Measurements from ENCODE around the gene LTO1.
"Not testable (repeated sequence)": the region's sequence is repeated elsewhere in the genome, so short reads cannot be mapped to it uniquely, and the experiment has no call there.

LTO1 gene

GRCh38 chr11:69700278-69701140 lies 25.4 kb upstream of the LTO1 start:
- peak; percentile 58 for DNase-seq

GRCh38 chr11:69699213-69699612 lies 24.1 kb upstream of the LTO1 start:
- DNase-seq, result no peak

GRCh38 chr11:69698362-69698761 lies 23.2 kb upstream of the LTO1 start:
- DNase-seq, result no peak

DNA sequence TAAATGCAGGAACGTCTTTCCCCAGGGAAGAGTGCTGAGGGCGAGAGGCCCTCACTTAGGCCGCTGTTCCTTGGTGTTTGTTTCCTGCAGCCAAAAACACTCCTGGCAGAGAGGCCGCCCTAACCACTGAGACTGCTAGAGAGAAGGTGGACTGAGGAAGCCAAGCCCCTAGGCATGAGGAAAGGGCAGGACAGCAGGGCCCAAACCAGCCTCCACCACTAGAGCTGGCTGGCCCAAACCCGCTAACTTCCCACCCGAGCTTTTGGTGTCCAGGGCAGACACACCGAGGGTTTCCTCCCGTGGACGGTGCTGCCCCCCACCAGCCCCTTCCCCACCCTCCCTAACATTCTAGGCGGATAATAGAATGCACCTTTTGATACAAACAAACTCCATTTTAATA lies 22.7 kb upstream of the LTO1 start:
- no peak for DNase-seq

- DNase-seq, result no peak
Measured at GRCh38 chr11:69697469-69697843, 22.3 kb upstream of the LTO1 start.

DNA sequence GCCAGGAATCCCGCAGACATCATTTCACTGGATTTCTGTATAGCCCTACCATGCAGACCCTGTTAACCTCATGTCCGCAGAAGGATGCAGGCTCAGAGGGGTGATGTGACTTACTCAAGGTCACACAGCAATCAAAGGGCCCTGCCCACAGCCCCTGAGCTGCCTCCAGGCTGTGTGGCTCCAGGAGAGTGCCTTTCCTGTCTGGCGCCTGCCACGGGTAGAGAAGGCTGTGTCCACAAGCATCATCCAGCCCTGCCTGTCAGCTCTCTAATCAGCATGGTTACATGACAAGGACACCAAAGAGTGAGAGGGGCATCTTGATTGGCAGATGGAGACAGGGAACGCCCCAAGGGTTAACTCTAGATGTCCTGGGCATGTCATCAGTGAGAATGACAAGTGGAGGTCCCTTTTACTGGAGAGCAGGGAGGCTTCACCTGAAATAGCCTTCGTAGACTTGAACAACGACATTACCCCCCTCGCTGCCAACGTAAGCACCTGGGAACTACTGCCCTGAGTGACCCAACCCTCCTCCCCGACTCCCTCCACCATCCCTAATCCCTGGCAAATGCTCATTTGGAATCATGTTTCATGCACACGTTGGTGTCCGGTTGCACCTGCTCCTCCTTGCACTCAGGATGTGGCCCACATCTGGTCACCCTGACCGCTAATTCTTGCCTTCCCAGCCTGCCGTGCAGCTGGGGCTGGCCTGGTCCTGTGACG lies 21.8 kb upstream of the LTO1 start:
- no peak for DNase-seq

GRCh38 chr11:69695995-69696394 lies 20.8 kb upstream of the LTO1 start:
- DNase-seq, result not testable (repeated sequence)

GRCh38 chr11:69695581-69695980 lies 20.4 kb upstream of the LTO1 start:
- DNase-seq, result no peak

DNA sequence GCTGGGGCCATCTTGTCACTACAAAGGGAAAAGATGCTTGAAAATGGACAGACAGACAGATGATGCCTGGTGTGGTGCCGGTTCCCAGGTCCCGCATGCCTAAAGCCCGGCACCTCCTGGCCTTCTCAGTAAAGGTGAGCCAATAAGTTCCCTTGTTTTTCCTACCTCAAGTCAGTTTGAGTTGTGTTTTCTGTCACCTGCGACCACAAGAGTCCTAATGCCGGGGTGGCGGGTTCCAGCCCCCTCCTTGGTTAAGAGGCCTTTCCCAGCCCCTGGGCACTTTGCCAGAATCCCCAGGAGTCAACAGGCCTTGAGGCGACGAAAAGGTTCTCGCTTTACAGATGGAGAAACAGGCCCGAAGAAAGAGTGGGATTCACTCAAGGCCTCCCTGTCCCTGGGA lies 19.6 kb upstream of the LTO1 start:
- no peak for DNase-seq

DNA sequence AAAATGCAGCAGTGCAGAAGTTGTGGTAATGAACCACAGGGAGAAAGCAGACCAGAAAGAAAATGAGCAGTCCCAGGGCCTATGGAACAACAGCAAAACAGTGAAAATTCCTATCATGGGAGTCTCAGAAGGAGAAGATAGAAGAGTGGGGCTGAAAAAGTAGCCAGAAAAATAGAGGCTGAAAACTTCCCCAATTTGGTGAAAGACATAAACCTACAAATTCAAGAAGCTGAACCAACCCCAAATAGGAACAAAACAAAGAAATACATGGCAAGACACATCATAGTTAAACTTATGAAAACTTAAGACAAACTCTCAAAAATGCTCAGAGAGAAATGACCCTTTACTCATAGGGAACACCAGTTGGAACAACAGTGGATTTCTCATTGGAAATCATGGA lies 17.3 kb upstream of the LTO1 start:
- no peak for DNase-seq

- DNase-seq, result no peak
Measured at GRCh38 chr11:69691463-69691862, 16.3 kb upstream of the LTO1 start.

GRCh38 chr11:69689484-69690319 lies 14.5 kb upstream of the LTO1 start:
- no peak for DNase-seq

GRCh38 chr11:69687969-69688771 lies 13.0 kb upstream of the LTO1 start:
- not testable (repeated sequence) for DNase-seq

DNA sequence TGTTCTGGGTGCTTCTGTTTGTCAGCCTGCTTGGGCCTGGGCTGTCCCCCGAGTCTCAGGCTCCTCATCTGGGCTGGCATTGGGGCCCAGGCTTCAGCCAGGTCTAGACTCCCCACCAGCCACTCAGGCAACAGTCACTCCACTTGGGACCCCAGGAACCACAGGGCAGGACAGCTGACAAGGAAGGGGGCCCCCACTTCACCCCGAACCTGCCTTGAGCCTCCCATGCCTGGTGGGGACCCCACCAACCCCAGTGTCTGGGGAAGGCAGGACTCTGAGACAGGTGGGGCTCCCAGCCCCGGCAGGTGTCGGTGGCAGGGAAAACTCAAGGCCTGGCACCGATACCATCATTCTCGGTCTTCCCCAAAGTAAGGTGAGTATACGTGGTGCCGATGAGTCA lies 11.7 kb upstream of the LTO1 start:
- DNase-seq, result no peak

DNA sequence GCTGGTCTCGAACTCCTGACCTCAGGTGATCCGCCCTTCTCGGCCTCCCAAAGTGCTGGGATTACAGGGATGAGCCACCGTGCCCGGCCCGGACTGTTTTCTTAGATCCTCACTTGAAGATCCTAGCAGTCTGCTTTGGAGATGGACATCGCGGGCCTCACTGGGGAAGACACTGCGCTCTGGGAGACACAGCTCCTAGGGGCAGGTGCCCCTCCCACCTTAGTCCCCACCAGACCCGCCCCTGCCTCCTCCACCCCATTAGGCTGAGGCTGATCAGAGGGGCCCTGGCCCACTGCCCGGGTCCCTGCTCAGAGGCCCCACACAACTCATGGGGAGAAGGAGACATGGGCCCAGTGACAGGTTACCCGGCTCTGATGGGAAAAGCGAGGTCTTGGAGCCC lies 11.3 kb upstream of the LTO1 start:
- no peak for DNase-seq

GRCh38 chr11:69685348-69685747 lies 10.2 kb upstream of the LTO1 start:
- DNase-seq, result no peak

DNA sequence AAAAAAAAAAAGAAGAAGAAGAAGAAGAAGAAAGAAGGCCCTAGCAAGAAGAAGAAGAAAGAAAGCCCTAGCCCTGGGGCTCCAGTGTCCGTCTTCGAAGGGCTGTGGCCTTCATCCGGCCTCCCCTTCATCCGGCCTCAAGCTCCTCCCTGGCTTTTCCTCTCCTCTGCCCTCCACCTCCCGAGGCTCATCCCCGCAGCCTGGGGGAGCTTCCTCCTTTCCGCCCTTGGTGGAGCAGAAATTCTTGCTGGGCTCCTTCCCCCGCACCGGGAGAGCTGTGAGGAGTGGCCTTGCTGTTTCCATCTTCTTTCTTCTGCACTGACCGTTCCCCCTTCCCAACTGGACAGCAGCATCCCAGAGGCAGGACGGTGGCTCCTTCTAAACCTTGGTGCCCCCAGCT lies 9.5 kb upstream of the LTO1 start:
- no peak for DNase-seq

- no peak for DNase-seq
Measured at GRCh38 chr11:69683764-69684333, 8.7 kb upstream of the LTO1 start.

DNA sequence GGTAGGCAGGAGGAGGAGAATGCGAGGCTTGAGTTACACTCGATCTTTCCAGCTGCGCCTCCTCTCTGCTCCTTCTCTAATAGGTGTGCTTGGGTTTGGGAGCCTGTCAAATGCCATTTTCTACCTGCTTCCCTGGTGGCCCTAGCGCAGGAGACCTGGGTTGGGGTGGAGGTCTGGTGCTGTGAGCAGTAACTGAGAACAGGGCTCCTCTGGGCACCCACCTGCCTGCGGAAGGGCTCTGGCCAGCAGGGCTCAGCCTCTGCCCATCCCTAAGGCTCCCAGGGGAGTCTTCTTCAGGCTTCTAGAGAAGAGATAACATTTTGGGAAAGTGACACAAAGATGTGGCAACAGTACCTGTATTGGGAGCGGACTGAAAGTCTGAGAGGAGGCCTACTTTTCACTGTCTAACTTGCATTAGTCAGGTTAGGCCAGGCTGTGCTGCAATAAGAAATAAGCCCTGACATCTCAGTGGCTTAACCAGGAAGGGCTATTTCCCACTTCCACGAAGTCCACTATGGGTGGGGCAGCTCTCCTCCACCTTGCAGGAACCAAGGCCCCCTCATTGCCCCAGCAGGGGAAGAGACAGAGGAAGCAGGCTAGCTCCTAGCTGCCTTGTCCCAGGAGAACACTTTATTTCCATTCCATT lies 7.7 kb upstream of the LTO1 start:
- DNase-seq, result no peak

DNA sequence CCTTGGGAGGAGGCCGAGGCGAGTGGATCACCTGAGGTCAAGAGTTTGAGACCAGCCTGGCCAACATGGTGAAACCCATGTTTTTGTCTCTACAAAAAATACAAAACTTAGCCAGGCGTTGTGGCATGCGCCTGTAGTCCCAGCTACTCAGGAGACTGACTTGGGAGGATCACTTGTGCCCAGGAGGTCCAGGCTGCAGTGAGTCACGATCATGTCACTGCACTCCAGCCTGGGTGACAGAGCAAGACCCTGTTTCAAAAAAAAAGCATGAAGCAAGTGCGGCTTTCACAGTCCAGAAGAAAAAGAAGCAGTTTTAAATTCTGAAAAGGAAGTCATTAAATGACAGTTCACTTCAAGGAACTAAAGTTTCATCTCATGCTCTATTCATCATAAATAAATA lies 7.1 kb upstream of the LTO1 start:
- DNase-seq, result no peak

DNA sequence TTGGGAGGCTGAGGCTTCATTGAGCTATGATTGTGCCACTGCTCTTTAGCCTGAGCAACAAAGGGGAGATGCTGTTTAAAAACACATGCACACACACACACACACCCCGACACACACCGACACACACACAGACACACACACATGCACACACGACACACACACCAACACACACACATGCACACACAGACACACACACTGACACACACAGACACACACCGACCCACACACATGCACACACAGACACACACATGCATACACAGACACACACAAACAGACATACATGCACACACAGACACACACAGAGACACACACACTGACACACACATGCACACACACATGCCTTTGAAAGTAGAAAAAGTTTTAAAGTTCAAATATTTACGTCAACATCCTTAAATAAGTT lies 5.5 kb upstream of the LTO1 start:
- no peak for DNase-seq

GRCh38 chr11:69677749-69678148 lies 2.6 kb upstream of the LTO1 start:
- DNase-seq, result no peak

Measured in NCI-H2227 treated with DMSO at 0.1 percent for 48 hours (cell line).